GM21723 (cell line): ENCODE results near the gene TMEM255B.
"Not testable (repeated sequence)": the region's sequence is repeated elsewhere in the genome, so short reads cannot be mapped to it uniquely, and the experiment has no call there.

Experiments
- ATAC-seq: cut with Tn5 transposase; IDR thresholded peaks from one replicate; pipeline ENCODE4 v1.9.1; 2021; ENCODE audit warnings: mild to moderate bottlenecking, moderate library complexity; ENCODE audit not compliant: unreplicated experiment

The TMEM255B gene

DNA sequence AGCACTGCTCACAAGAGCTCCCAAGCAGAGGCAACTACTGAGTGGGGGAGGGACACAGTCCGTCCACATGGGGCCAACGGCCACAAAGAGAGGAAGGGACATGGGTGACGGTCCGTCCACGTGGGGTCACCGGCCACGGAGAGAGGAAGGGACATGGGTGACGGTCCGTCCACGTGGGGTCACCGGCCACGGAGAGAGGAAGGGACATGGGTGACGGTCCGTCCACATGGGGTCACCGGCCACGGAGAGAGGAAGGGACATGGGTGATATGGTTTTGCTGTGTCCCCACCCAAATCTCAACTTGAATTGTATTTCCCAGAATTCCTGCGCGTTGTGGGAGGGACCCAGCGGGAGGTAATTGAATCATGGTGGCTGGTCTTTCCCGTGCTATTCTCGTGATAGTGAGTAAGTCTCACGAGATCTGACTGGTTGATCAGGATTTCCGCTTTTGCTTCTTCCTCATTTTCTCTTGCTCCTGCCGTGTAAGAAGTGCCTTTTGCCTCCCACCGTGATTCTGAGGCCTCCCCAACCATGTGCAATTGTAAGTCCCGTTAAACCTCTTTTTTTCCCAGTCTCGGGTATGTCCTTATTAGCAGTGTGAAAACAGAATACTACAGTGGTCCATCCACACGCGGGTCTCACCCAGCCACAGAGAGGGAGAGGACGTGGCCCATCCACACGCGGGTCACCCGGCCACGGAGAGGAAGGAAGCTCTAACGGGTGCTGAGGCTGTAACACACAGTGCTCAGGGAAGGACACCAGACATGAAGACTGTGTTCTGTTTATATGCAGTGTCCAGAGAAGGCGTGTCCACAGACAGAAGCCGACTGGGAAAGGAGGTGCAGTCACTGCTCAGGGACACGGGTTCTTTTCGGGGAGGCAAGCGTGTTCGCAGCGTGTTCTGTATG lies 56.4 kb downstream of the TMEM255B start:
- no peak for ATAC-seq

DNA sequence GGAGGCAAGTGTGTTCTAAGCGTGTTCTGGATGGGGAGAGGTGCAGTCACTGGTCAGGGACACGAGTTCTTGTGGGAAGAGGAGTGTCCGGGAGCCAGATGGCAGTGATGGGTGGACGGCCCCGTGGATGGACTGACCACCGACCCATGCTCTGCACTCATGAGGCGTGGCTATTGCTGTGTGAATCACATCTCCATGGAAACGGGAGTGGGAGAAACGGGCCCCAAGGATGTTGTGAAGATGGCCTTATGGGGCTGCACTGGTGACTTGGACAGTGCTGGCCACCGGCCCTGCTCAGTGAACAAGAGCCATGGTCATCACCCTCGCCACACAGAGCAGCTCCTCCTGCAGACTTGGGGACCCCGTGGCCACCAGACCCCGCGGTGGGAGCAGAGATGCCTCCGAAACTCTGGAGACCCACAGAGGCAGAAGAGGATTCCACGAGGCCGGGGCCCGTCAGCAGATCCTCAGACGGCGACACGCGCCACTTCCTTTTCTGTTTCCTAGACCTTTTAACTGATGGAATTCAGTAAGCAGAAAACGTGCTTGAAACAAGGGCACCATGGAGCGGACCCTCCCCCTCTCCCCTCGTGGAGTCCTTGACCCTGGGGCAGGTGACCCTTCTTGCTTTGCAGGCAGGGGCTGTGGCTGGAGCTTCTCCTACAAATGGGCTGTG lies 57.4 kb downstream of the TMEM255B start:
- no peak for ATAC-seq

DNA sequence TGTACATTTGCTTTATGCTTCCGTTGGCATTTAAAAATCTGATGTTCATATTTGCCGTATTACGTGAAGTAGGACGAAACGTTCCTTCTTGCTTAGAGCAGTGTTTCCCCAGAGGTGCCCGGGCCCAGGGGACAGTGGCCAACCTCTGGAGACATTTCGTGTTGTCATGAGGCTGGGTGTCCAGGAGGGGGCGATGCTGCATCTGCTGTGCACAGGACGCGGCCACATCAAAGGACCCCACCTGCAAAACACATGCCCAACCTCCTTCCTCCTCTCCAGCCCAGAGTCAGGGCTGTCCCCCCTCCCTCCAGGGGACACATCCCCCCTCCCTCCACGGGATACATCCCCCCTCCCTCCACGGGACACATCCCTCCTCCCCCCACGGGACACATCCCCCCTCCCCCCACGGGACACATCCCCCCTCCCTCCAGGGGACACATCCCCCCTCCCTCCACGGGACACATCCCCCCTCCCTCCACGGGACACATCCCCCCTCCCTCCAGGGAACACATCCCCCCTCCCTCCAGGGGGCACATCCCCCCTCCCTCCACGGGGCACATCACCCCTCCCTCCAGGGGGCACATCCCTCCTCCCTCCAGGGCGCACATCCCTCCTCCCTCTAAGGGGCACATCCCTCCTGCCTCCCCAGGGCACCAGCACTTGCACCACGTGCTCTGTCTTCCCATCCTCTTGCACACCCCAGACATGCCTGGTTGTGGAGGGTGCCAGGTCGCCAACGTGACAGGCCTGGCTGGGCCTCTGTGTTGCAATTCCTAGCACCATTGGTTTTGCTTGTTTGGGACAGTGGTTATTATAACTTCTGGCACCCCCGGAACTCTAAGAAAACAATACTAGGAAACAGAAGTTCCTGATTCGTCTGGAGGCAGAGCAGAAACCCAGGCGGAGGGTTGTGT lies 58.2 kb downstream of the TMEM255B start:
- ATAC-seq, result no peak

DNA sequence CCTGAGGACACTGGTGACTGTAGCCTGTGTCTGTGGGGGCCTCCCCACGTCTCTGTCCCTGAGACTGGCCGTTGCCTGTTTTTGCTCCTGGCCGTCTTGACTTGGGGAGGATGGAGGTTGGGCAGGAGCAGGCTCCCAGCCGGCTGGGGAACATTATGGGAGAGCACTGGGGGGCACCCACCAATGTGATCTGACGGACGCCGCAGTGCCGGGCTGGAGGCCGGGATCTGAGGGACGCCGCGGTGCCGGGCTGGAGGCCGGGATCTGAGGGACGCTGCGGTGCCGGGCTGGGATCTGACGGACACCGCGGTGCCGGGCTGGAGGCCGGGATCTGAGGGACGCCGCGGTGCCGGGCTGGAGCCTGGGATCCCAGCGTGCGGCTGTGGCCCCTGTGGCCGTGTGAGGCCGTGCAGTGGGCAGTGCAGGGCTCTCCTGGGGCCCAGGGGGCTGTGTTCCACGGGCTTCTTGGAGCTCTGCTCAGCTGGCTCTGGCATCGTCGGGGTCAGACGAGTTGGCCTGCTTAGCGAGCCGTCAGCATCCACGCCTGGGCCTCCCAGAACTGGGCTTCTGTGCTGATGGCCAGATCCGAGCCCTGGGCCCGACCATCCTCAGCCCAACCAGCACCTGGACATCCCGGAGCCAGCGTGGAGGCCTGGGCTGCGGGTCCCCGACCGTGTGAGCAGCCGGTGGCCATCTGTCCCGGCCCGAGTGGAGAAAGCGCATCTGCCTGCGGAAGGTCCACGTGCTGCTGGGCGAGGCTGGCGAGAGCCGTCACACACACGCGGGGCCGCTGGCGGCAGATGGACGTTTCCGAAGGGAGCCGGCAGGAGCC lies 59.0 kb downstream of the TMEM255B start:
- no peak for ATAC-seq

DNA sequence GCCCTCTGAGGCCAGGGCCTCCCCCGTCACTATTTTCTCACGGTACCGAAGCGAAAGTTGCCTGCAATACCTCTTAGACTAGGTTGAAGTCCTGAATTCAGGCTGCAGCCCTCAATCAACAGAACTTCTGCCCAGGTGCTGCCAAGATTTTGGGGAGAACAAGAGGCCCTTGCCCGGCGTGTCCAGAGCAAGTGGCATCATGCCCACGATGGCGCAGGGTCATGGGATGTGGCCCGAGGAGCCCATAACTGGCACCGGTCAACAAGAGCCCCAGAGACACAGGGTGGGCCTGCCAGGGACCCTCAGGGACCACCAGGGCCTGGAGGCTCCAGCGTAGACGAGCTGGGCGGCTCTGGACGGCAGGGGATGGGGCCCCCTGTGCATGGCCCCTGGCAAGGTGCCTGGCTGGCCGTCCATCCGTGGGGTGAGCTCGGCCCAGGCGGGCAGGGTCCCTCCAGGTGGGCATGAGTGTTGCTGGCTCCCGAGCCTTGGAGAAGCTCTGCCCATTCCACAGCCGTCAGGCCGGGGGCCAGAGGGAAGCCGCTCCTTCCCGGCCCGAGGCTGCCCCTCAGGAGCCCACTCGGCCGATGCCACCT lies 59.8 kb downstream of the TMEM255B start:
- ATAC-seq, result no peak

DNA sequence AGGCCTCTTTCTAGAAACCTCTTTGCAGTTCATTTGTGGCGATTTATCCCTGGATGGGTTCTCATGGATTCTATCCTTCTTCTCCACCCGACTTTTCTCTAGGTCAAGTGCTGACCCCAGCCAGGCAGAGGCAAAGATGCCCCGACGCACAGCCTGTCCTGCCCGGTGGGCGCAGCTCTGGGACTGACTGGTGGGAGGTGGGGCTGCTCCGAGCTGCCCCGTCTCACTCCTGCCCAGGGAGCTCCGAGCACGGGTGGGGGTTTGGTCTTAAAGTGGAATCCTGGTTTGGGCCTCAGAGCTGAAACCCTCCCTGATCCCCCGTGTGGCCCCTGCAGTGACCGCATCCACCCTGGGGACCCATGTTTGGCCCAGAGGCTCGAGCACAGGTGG lies 60.3 kb downstream of the TMEM255B start:
- no peak for ATAC-seq

DNA sequence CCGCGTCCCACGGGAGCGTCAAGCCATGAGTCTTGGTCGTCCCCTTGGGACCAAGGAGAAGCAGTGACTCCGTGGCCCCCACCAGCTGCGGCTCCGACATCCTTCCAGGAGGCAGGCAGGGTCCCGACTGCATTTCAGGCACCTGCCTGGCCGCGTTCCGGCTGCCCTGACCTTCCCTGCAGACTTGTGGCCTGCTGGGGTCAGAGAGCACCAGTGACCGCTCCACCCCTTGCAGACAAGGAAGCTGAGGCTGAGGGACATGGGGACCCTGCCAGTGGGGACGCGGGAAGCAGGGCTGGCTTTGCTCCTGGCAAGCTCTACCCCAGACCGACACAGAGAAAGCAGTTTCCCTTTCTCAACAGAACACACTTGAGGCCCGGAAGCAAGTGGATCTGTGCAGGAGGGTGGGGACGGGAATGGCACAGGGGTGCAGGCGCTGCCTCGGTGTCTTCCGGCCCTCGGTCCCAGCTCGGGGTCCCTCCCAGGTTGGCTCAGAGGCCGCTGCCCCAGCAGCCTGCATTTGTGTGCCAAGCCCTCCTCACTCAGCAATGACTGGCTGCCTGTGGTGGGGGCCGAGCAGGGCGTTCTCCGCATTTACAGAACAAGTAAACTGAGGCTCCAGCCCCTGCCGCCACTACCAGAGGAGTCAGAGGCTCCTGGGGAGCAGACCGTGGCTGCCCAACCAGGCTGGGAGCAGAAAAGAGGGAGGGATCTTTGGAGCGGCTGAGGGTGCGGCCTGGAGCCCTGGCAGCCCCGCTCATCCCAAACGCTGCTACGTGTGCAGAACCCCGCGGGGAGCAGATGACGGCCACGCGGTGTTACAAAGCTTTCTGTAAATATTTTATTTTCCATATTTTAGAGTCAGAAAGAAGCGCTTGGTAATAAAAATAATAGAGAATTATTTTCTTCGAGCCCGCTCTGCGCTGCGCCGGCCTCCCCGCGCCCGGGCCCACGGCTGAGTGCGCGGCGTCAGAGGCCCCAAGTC lies 61.0 kb downstream of the TMEM255B start:
- no peak for ATAC-seq

DNA sequence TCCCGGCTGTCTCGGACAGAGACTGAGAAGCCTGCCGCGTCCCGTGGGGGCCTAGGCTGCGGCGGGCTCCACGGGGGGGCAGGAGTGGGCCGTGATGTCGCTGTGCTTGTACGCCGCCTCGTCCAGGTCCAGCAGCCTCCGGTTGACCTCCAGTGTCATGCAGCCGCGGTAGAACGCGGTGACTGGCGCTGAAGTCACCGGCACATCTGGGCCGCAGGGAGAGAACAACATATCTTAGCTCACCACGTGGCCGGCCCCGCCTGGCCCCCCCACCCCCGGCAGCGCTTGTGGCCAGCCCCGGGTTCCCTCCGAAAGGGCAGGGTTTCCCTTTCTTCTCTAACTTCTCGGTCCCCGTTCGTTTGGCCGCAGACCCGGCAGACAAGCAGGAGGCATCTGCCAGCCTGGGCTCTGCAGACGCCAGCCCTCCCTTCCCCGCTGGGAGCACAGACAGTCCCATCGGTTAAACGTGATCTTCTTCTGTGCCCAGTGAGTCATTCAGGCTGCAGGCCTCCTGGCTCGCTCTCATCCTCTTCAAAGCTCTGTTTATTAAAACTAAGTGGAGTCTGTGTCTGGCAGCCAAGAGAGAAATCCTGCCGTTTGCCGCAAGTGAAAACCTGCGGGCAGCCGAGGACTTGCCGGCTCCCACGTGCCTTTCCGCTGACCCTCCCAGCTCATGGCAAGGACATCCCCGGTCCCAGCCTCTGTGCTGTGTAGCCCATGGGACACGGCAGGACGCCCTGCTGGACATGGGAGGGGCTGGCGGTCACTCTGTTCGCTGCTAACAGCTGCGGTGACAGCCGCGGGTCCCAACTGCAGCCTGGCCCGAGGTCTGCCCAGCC lies 62.0 kb downstream of the TMEM255B start:
- ATAC-seq, result no peak

DNA sequence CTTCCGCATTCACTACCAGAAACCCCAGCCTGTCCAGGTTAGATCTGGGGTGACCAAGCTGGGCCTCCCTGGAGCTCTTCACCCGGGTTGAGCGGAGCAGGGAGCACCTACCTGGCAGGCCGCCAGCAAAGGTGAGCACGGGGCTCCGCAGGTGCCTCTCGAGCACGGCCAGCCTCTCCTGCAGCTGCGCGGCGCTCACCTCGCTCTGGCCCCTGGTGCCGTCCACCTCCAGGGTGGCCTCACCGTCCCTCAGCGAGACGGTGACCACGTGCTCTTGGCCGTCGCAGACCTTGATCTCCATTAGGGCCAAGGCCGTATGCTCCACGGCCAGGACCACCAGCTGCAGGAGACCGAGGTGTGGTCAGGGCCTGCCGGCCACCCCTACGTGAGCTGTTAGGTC lies 62.8 kb downstream of the TMEM255B start:
- no peak for ATAC-seq

DNA sequence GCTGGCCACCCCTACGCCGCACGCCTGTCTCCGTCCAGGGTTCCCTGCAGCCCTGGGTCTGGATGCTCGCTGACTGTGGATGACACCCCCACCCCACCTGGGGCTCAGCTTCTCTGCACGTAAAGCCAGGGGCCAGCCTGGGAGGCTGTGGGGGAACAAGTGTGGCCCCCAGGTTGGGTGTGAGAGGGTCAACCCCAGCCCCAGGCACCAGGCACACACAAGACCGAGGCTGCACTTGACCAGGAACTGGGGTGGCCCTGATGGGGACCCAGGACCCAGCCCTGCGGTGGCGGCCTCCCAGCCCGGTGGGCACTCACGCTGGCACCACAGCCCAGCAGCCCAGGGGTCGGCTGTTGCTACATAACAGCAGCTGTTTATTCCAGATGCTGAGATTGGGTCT lies 63.2 kb downstream of the TMEM255B start:
- no peak for ATAC-seq

DNA sequence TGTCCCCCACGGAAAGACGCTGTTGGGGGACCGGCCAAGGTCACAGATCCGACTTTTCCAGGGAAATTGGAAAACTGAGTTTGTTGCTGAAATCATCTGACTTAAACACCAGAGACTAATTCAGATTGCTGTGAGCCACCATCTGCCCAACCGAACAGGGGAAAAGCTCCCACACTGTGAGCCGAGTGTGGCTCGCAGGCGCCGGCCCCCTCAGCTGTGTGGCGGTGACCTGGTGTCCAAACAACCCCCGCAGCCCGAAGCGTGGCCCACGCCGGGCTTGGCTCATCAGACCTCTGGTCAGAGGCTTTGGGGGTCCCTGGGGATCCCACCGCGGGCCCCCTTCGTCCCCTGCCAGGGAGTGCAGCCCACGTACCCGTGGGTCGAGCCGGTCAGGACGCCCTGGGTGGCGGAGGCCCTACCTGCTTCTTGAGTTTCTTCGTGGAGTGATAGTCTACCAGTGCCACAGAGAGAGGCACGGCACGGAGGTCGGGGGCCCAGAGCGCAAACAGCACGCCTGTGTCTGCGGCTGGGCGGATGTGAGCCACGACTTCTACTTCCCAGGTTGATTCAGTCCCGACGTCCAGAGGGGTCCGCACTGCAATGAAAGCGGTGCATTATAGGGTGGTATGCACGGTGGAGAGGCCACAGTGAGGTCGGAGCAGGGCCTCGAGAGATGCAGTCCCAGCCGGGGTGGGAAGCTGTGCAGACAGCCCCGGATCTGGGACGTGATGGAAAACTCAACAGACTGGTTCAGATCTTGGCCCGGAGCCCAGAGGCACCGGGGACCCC lies 64.1 kb downstream of the TMEM255B start:
- ATAC-seq, result no peak

DNA sequence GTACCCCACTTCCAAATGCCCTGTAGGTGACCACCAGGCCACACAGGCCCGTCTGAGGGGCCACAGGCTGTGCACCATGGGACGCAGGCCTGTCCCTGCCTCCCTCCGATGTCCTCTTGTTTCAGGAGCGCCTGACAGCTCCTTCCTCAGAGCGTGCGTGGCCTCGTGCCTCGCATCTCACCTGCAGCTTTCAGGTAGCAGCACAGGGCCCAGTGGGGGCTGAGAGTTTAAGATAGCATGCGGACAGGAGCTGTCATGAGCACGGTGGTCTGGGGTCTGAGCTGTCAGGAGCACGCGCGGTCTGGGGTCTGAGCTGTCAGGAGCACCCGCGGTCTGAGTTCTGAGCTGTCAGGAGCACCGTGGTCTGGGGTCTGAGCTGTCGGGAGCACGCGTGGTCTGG lies 64.7 kb downstream of the TMEM255B start:
- no peak for ATAC-seq

DNA sequence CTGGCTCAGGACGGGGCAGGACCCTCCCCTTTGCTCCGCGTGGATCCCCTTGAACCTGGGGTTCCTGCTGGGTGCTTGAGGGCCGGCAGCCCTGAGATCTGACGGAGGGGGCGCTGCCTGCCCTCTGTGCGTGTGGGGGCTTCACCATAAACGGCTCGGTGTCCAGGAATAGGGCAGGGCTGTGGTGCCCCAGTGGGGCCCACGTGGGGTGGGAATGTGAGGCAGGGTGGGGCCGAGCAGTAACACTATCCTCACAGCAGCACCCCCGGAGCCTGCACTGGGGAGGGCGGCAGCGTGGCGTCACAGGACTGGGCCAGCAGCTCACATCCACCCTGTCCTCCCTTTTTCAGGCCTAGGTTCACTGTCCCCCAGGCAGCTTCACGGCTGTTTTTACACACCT lies 66.8 kb downstream of the TMEM255B start:
- ATAC-seq, result no peak

DNA sequence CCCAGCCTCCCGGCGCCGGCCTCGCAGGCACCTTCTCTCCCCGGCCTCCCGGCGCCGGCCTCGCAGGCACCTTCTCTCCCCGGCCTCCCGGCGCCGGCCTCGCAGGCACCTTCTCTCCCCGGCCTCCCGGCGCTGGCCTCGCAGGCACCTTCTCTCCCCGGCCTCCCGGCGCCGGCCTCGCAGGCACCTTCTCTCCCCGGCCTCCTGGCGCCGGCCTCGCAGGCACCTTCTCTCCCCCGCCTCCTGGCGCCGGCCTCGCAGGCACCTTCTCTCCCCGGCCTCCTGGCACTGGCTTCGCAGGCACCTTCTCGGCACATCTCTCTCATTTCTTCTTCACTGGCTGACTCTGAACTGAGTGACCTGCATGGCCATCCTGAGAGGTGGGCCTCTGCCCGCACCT lies 67.4 kb downstream of the TMEM255B start:
- not testable (repeated sequence) for ATAC-seq

DNA sequence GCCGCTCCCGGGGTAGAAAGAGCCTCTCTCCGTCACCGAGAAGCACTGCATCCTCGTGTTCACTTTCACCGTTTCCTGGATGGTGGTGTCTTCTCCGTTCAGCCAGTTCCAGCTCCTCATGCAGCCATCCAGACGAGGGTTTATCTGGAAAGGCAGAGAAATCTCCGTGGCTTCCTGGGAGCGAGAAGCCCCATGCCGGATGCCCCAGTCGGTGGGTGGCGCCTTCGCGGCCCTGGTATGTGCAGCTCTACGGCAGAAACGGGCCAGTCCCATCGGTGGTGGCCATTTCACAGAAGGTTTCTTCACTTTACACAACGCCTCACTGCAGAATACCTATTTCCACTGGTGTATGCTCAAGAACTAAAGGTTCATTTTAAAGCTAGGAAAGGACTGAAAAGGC lies 68.0 kb downstream of the TMEM255B start:
- ATAC-seq, result no peak

DNA sequence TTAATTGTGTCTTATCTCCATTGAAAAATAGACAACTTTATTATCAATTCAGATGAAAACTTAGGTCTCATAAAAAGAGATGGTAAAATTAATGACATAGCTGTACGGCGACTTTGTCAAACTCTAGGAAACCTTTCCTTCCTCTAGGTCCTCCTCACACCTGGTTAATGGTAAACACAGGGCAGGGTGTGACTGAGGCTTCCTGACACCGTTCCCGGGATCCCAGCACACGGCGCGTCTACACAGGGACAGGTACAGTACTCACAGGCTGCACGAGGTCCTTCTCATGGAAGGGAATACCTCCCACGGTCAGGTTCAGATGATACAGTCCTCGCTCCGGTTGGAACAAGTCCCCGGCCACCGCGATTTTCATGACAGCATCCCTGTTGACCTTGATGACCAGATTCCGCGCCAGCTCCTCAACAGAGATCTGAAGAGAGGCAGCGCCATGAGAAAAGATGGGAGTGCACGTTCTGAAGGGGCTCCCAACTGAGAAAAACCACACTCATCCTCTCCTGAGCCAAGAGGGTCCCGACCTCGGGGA lies 69.3 kb downstream of the TMEM255B start:
- no peak for ATAC-seq

DNA sequence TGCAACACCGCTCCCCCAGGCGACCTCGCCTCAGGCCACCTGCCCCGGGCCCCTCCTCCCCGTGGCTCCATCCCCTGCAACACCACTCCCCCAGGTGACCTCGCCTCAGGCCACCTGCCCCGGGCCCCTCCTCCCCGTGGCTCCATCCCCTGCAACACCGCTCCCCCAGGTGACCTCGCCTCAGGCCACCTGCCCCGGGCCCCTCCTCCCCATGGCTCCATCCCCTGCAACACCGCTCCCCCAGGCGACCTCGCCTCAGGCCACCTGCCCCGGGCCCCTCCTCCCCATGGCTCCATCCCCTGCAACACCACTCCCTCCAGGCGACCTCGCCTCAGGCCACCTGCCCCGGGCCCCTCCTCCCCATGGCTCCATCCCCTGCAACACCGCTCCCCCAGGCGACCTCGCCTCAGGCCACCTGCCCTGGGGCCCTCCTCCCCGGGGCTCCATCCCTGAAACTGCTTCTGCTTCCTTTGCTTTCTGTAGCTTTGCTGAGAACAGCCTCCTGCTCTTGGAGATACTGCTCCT lies 71.5 kb downstream of the TMEM255B start:
- ATAC-seq, result not testable (repeated sequence)
